WTC11 (cell line): ENCODE data around the gene MAPRE2.

Source experiments
- CTCF ChIP-seq: fragments of 200-600 bp; IDR thresholded peaks from 2 replicates; pipeline ENCODE4 v1.8.0; 2022; ENCODE audit warnings: antibody characterized with exemption
- TCF7 ChIP-seq: sonication (generic); formaldehyde crosslinking; IDR thresholded peaks from 2 replicates; pipeline ENCODE4 v1.8.0; 2022; ENCODE audit warnings: mild to moderate bottlenecking, low read depth, missing genetic modification reagents, moderate library complexity
- ZBTB43 ChIP-seq: sonication (generic); formaldehyde crosslinking; IDR thresholded peaks from 2 replicates; pipeline ENCODE4 v1.8.1; 2023; ENCODE audit warnings: mild to moderate bottlenecking, missing genetic modification reagents

DNA sequence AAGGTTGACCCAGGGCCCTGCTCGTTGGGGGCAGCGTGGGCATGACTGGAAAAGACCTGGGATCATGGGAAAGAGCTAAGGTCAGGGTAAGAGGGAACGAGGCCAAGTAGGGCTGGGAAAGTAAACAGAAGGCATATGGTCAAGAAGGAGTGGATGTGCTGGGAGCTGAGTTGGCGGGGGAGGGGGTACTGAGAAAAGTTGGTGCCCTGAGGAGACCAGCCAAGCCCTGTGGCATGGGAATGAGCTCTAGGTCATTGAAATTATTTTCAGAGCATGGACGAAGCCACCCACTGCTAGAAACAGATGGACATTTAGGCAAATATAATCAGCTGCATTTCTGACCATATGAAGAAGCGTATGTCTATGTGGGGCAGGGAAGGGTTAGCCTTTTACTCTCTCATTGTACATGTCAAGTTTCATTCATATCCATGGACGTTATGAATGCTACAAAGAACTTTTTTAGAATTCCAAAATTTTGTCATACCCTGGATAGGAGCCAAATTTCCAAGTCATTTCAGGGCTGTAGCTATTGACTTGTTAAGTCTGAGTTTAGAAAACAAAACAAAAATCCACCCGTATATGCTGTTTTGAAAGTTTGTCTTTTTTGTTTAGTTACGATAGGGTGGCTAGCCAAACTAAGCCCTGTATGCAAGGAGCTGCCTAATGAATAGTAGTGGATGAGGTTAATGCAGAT, 19.1 kb downstream of the MAPRE2 start:
- TF ChIP-seq CTCF (no peak), ZBTB43 (CRISPR knock-in tag) (no peak), TCF7 (CRISPR knock-in tag) (no peak)
